GM21381 (cell line): ENCODE measurements around the gene NPBWR2.
"Not testable (repeated sequence)": the region's sequence is repeated elsewhere in the genome, so short reads cannot be mapped to it uniquely, and the experiment has no call there.

Experiments
- ATAC-seq: cut with Tn5 transposase; IDR thresholded peaks from one replicate; pipeline ENCODE4 v1.9.1; 2021; ENCODE audit warnings: mild to moderate bottlenecking, moderate library complexity; ENCODE audit not compliant: unreplicated experiment

NPBWR2 gene

GRCh38 chr20:64119681-64120341 lies 12.4 kb upstream of the NPBWR2 start:
- ATAC-seq, result no peak

DNA sequence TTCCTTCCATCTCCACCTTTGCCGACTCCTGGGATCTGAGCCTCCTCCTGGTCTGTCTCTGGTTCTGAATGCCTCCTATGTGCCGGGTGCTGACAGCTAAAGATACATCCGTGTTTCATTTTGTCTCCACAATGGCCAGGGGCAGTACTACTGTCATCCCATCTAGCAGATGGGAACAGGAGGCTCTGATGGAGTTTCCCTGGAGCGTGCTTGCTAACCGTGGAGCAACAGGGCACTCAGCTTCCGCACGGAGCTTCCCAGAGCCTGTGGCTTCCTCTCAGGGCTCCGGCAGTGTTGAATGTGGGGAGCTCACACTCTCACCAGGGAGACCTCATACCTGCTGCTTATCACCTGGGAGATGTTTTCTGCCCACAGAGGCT lies 11.9 kb upstream of the NPBWR2 start:
- no peak for ATAC-seq

DNA sequence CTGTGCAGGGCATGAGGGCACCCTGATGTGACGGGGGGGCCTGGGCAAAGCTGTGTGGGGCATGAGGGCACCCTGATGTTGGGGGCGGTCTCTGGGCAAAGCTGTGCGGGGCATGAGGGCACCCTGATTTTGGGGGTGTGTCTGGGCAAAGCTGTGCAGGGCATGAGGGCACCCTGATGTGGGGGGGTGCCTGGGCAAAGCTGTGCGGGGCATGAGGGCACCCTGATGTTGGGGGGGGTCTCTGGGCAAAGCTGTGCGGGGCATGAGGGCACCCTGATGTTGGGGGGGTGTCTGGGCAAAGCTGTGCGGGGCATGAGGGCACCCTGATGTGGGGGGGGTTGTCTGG lies 10.0 kb upstream of the NPBWR2 start:
- not testable (repeated sequence) for ATAC-seq

DNA sequence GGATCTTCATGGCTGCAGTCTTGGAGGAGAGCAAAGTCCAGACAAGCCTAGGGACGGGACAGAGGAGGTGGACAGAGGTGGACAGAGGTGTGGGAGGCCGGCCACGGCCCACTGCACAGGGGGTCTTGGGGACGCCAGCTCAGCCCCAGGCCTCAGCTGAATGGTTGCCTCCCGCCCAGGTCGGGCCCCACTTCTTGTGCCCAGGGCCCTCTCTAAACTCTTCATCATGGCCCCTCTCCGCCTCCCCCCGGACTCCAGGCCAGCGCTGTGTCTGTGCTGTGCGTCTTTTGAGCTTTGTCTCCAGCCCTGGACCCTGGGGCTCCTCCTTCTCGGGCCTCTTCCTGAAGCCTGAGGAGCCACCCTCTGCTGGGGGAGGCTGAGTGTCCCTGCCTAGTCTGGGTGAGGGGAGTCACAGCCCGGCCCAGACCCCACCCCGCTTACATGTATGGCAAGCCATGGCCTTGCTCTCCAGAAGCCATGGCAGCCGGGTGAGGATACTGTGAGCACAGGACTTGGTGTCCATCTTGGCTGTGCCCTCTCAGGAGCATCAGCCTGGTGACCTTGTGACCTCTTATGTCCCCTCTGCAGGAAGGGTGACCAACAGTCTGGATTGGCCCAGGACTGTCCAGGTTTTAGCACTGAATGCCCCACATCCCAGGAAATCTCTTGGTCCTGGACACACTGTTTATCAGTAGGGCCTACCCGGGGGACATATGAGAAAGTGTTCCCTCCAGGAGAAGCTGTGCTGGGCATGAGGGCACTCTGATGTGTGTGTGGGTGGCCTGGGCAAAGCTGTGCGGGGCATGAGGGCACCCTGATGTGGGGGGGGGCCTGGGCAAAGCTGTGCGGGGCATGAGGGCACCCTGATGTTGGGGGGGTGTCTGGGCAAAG lies 9.4 kb upstream of the NPBWR2 start:
- no peak for ATAC-seq

DNA sequence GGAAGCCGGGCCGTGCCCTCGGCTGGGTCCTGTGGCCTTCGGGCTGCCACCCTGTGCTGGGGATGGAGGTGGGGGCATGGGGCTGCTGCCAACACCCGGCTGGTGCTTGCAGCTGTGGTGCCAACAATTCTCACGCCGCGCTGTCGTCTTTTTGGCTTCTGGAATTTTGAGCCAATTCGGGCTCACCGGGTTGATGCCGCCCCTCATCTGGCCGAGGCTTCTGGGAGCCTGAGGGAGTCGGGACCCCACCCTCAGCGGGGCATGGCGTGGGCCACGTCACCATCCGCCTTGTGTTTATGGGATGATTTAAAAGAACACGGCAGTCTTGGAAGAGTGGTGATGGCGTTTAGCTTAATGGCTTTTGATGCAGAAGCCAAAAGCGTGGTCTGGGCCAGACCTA lies 8.7 kb upstream of the NPBWR2 start:
- ATAC-seq, result no peak

- ATAC-seq, result no peak
Observed at GRCh38 chr20:64115171-64115911, 8.0 kb upstream of the NPBWR2 start.

DNA sequence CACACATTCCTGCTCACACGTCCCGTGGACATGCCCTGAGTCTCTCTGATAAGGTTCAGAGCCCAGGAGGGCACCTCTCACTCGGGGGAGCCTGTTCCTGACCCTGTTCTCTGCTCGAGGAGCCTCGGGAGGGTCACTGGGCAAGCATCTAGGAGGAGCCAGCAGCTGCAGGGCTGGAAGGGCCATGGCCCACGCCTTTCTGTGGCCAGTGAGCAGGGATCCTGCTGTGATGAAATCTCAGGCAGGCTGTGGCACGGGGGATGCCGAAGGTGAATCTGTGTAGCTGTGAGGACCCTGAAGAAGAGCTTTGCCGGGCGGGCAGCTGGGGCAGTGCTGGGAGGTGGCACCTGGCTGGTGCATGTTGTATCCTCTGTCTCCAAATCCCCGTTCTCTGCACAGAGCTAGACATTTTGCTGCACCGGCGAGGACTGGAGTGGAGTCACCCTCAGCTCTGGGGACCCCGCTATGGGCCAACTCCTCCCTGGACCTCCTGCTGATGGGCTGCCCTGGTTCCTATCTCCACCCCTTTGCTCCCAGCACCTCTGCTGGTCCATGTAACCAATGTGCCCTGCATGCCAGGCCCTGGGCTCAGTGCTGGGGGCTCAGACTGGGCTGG lies 7.1 kb upstream of the NPBWR2 start:
- ATAC-seq, result no peak

DNA sequence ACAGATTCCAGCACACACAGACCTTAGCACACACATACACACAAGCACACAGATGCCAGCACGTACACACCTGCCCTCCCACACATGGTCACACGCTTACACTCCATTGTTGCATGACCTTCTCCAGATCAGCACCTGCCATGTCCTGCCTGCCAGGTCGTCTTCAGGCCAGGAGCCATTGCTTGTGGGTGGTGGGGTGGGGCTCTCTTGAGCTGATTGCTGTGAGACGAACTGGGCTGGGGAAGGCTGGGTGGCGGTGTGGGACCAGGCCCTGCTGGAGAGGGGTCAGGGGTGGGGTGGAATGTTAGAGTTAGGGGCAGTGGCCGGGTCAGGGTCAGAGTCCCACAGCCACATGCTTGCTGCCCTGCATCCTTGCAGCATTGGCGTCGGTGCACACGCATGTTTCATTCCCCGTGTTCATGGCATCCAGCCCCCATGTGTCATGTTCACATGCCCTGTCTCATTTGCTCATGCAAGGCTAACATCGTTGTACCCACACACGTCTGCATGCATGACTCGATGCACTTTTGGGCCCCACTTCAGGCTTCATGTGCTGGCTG lies 6.5 kb upstream of the NPBWR2 start:
- no peak for ATAC-seq

GRCh38 chr20:64113444-64113775 lies 6.0 kb upstream of the NPBWR2 start:
- ATAC-seq, result no peak

DNA sequence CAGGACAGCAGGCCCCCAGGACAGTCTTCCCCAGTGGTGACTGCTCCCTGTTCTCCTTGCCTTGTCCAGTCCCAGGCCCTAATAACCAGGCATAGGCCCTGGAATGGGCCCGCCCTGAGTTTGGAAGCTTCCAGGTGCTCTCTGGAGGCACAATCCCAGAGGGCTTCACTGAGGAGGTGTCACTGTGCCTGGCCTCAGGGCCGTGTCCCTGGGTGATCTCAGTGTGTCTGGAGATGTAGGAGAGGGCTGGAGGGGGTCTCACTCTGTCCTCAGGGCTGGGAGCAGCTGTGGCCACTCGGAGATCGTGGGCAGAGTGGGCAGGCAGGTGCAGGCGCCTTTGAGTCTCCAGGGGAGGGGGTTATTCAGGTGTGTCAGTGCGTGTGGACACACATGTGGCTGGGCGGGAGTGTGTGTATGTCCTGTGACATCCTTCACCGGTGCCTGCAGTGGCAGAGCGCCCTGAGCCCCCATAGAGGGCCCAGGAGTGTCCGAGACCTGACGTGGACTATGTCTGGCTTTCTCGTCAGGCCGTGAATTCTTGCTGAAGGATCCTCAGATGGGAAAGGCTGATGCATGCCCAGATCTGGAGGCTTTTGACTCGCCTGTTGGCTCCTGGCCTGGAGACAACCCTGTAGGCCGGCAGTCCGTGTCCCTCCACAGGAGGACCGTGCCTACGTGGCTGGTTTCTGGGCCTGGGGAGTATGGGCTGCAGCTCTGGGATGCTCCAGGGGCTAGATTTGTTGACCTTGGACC lies 5.5 kb upstream of the NPBWR2 start:
- no peak for ATAC-seq

GRCh38 chr20:64111841-64112641 lies 4.7 kb upstream of the NPBWR2 start:
- ATAC-seq, result no peak

GRCh38 chr20:64110411-64111068 lies 3.2 kb upstream of the NPBWR2 start:
- ATAC-seq, result no peak

DNA sequence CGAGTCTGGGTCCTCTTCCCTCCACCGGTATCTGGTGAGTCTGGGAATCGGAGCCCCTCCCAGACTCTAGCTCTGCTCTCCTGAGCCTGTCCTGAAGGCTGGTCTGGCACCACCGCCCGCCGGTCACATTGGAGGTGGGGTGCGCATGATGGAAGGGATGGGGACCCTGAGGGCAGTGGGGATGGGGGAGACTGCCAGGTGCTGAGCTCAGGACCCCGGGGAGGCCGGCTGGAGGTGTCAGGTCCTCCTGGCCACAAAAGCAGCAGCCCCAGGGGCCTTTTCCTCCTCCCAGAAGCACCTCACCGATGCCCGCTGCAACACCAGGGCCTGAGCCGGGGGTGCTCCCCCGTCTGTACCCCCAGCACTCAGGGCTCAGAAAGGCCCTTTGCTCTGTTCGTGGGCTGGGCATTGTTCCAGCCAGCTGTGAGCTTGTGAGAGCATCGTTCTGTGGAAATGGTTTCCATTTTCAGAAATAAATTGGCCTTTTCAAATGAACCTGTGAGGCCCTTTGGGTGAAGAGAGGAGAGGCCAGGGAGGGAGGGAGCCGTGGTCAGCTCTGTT lies 2.5 kb upstream of the NPBWR2 start:
- ATAC-seq, result no peak

- ATAC-seq, result no peak
Observed at GRCh38 chr20:64108731-64109681, 1.6 kb upstream of the NPBWR2 start.

GRCh38 chr20:64107736-64108457 lies 532 bp upstream of the NPBWR2 start:
- no peak for ATAC-seq

- no peak for ATAC-seq
Observed at GRCh38 chr20:64106435-64106961, 867 bp downstream of the NPBWR2 start.
